GM21825 (cell line): ENCODE data around the gene DHDH.
"Not testable (repeated sequence)": the region's sequence is repeated elsewhere in the genome, so short reads cannot be mapped to it uniquely, and the experiment has no call there.

Experiments used
- ATAC-seq: cut with Tn5 transposase; IDR thresholded peaks from one replicate; pipeline ENCODE4 v1.9.1; 2021; ENCODE audit warnings: mild to moderate bottlenecking, moderate library complexity; ENCODE audit not compliant: unreplicated experiment

Gene DHDH

DNA sequence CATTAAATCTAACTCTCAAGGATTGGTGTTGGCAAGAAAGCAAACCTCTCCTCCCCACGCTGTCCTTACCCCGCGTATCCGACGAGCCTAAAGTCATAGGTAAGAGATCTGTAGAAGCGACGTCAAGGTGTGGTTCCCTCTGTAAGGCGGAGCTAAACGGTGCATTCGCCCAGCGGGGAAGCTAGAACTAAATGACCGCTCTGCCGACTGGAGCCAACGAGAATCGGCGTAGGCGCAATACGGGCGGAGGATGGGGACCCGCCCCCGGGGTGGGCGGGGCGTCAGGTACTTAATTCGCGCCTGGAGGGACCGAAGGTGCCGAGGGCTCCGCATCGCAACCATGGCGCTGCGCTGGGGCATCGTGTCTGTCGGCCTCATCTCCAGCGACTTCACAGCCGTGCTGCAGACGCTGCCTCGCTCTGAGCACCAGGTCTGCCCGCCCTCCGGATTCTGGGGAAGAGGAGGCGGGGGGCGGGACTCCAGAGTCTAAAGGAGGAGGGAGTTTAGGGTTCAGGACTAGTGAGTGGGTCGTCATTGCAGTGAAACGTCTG lies at the start of gene DHDH:
Gene DHDH (plus strand): TSS at position 318 of the 551 bp plus-strand sequence. CDS start 23 bp downstream, at position 341.
- ATAC-seq: peak; percentile 74

DNA sequence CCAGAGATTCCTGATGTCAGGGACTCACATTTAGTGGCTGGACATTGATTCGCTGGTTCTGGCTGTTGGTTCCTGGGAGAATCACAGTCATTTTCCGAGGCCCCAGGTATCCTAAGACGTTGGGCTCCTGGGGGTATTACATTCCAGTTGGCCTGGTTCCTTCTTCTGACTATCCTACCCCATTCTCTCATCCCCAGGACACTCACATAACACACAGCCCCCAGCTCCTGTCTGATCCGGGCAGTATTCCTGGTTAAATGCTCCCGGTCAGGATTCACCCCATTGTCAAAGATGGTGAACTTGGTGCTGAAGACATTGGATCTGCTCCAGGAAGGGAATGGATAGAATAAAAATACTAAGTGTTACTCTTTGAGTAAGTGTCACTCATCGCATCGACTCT lies 49.8 kb upstream of the DHDH start:
- ATAC-seq: no peak

DNA sequence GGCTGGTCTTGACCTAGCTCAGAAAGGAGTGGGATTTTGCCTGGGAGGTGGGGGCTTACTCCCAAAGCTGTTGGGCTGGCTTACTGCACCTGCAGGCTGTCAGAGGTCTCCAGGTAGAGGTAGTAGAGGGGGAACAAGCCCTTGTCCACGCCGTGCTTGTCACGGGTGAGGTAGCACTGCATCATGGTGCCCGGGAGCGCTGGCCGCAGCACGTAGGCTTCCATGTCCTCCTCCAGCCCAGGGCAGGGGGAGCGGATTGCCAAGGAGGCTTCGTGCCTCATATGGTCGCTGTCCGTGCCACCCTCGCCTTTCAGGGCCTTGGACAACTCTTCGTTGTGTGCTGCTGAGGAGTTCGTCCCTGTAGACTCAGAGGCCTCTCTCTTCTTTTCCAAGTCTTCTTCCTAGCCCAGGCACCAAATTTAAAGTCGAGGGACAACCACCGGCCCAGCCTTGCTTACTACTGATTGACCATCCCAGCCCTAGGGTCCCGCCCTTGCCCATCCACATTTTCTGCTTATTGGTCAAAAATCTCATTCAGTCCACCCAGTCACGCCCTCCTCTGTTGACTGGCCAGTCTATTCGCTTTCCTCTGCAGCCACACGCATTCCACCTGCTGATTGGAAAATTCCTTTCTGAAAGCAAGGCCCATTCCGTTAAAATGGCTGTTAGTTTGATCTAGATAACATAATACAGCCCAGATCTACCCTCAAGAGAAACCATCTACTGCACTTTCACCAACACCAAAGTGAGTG lies 45.5 kb upstream of the DHDH start:
- ATAC-seq: no peak

DNA sequence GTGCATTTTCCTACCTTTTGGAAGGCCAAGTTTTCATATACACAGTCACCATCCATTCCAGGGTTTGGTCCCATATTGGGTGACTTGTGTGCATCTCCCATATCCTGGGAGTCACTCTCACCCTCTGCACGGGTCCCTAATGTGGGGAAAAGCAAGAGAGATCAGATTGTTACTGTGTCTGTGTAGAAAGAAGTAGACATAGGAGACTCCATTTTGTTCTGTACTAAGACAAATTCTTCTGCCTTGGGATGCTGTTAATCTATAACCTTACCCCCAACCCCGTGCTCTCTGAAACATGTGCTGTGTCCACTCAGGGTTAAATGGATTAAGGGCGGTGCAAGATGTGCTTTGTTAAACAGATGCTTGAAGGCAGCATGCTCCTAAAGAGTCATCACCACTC lies 44.0 kb upstream of the DHDH start:
- ATAC-seq: not testable (repeated sequence)

DNA sequence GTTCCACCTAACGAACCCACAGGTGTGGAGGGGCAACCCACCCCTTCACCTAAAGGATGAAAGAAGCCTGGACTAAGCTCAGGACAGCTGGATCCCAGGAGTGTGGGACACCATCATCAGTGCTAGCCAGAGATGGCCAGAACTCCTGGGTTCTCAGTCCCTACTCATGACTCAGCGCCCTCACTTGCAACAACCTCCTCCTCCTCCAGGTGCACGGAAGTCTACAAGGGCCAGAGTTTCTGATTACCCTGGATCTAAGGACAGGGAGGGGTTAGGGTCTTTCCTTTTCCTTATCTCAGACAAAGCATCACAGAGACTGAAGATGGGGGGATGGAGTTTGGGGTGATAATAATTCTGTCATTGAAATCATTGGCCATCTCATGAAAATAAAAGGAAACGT lies 42.9 kb upstream of the DHDH start:
- no peak for ATAC-seq

DNA sequence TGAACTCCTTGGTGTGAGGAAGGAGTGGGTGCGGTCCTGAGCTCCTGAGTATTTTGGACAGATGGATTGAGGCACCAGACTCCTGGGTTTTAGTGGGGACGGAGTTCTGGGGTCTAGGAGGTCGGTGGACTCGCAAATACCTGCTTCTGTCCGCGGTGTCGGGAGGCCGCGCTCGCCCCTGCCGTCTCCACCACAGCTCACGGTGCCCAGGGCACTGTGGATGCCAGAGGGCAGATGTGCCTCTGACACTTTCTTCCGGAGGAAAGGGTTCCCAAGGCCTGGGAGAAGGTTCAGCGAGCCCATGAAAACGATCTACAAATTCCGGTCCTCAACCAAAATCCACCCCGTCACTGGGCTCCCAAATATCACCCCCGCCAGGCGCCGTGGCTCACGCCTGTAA lies 38.3 kb upstream of the DHDH start:
- no peak for ATAC-seq

DNA sequence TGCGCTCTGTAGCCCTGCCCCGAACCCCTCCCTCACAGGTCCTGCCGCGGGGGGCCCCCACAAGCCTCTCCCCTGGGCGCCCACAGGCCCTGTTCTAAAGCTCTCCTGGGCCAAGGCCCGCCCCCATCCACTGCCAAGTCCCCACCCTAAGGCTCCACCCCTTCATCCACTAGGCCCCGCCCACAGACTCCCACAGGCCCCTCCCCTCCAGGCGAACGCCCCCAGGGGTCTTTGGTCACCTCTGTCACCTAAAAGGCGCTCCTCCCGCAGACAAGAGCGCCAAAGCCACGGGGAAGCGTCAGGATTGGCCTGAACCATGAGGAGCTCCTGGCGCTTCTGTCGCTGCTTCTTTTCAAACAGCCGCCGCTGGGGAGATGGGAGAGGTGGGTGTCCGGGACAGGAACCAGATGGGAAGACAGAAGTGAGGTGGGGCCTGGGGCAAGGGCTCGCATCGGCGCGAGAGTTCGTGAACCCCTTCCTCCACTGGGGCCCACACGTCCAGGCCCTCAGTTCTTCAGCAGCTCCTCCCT lies 37.2 kb upstream of the DHDH start:
- ATAC-seq: no peak

DNA sequence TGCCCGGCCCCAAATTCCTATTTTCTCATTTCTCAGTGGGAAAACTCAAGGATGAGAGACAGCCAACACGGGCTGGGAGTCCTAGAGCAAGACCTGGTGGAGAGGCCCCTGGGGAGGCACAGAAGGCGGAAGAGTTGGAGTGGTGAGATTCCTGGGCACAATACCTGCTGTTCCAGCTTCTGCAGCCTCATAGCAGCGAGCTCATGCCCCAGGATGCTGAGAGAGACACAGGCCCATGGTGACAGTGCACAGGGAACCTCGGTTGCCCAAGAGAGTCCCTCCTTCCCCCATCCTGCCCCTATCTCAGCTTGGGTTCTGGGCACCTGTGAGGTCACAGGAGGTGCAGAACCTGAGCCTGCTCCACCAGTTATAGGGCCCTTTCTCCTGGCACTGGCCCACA lies 36.3 kb upstream of the DHDH start:
- no peak for ATAC-seq

DNA sequence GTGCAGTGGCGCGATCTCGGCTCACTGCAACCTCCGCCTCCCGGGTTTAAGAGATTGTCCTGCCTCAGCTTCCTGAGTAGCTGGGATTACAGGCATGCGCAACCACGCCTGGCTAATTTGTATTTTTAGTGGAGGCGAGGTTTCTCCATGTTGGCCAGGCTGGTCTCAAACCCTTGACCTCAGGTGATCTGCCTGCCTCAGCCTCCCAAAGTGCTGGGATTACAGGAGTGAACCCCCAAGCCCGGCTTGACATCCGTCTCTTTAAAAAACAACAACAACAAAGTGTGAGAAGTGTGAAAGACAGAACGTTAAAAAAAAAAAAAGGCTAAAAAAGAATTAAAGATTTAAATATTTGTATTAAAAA lies 34.1 kb upstream of the DHDH start:
- not testable (repeated sequence) for ATAC-seq

DNA sequence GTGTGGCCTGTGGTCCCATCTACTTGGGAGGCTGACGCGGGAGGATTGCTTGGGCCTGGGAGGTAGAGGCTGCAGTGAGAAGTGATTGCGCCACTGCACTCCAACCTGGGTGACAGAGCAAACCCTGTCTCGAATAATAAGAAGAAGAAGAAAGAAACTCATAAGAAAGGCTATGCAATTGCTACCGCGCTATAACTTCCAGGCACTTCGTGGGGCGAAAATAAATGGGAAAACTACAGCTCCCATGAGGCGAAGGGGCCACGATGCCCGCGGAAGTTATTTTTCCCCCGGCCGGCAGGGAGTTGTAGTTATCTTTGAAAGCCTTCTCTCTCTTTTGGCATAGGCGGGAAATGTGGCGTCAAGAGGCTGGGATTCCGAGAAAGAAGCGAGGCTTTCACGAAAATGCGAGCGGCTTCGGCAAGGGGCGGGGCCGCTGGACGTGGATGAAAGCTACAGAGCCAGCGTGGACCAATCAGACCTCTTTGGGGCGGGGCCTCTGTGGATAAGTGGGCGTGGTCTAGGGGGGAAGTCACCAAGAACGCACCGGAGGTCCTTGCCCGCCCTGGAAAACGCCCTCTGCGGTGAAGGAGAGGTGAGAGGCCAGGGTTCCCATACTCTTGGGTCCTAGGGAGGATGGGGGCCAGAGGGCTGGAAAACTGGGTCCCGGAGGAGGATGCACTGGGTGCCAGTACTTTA lies 33.6 kb upstream of the DHDH start, which contains the start of gene NUCB1:
Gene NUCB1 (plus strand): TSS at position 532 of the 696 bp plus-strand sequence. CDS start 485 bp downstream, outside the sequence.
- ATAC-seq: peak; percentile 81

DNA sequence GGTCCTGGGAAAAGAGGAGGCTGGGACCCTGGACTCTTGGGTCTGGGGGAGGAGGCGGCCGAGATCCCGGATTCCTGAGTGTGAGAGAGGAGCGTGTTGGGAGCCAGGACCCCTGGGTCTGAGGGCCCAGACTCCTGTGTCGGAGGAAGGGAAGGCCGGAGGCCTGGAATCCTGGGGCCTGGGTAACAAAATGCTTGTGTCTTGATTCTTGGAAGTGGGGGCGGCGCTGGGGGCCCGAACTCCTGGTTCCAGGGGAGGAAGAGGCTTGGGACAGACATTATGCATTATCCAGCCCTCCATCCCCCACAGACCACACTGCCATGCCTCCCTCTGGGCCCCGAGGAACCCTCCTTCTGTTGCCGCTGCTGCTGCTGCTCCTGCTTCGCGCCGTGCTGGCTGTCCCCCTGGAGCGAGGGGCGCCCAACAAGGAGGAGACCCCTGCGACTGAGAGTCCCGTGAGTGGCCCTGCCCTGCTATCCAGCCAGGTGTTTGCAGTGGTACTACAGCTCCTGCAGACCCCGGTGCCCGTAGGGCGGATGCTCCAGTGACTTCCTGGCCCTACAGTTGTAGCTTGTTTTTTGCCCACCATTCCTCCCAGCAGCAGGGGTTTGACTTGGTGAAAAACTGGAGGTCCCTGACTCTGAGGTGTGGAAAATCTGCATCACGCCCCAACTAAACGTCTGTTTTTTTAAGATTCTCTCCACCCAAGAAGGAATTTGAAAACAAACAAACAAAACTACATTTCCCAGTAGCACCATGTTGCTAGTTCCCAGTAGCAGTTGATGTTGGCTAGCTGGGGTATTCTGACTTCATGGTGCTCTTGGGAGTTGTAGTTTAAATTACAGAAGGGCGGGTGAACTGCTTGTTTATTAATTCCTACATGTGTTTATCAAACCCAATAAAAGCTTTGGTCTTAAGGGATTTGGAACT lies 32.8 kb upstream of the DHDH start:
- ATAC-seq: no peak

DNA sequence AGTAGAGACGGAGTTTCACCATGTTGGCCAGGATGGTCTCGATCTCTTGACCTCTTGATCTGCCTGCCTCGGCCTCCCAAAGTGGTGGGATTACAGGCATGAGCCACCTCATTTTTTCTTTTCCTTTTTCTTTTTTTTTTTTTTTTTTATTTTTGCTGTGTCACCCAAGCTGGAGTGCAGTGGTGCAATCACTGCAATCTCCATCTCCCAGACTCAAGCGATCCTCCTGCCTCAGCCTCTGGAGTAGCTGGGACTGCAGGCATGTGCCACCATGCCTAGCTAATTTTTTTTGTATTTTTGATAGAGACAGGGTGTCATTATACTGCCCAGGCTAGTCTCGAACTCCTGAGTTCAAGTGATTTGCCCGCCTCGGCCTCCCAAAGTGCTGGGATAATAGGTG lies 31.2 kb upstream of the DHDH start:
- ATAC-seq: not testable (repeated sequence)

DNA sequence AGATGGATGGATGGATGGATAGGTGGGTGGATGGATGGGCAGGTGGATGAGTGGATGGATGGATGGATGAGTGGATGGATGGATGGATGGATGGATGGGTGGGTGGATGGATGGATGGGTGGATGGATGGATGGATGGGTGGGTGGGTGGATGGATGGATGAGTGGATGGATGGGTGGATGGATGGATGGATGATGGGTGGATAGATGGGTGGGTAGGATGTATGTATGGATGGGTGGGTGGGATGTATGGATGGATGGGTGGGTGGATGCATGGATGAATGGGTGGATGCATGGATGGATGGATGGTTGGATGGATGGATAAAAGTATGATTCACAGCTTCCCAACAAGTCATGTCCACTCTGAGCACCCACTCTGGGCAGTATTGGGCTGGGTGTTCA lies 29.7 kb upstream of the DHDH start:
- ATAC-seq: not testable (repeated sequence)

DNA sequence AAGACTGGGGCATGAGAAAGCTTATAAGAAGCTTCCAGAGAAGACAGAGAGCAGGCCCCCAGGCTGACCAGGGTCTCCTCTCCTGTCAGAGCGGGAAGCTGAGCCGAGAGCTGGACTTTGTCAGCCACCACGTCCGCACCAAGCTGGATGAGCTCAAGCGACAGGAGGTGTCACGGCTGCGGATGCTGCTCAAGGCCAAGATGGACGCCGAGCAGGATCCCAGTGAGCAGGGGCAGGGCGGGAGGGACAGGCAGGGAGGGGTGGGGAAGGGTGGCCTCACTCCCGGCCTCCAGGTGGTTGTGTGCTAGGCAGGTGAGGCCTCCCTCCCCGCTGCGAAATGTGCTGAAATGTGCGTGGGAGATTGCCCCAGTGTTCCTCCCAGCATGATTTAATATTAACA lies 27.8 kb upstream of the DHDH start:
- ATAC-seq: no peak

DNA sequence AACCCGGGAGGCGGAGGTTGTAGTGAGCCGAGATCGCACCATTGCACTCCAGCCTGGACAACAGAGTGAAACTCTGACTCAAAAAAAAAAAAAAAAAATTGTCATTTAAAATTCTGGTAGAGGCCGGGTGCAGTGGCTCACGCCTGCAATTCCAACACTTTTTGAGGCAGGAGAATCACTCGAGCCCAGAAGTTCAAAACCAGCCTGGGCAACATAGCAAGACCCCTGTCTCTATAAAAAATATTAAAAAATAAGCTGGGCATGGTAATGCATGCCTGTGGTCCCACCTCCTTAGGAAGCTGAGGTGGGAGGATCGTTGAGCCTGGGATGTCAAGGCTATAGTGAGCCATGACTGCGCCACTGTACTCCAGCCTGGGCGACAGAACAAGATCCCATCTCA lies 27.2 kb upstream of the DHDH start:
- no peak for ATAC-seq

DNA sequence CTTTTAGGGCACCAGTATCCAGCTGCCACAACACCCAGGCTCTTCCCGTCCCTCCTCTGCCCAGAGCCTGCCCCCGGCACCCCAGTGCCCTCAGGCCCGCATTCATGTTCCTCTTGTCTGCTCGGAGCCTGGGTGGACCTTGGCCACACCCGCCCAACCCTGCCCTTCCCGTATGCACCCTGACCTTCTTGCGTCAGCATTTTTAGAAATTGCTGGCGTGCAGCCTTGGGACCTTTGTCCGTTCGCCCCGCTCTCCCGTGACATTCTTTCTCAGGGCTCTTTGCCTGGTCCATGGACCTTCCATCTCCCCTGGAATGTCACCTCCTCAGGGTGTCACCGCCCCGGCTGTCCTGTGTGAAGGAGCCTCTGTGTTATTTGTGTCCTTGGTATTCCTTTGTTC lies 25.8 kb upstream of the DHDH start:
- no peak for ATAC-seq

DNA sequence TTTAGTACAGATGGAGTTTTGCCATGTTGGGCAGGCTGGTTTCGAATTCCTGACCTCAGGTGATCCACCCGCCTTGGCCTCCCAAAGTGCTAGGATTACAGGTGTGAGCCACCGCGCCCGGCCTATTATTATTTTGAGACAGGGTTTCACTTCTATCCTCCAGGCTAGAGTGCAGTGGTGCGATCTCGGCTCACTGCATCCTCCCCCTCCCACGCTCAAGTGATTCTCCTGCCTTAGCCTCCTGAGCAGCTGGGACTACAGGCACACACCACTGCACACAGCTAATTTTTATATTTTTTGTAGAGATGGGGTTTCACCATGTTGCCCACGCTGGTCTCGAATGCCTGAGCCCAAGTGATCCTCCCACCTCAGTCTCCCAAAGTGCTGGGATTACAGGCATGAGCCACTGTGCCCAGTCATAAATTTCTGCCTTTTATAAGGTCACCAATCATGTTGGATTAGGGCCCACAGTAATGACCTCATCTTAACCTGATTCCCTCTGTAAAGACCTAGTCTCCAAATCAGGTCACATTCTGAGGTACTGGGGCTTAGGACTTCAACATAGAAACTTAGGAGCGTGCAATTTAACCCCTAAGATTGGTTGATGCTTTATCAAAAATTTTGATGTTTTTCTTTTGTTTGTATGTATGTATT lies 23.9 kb upstream of the DHDH start:
- not testable (repeated sequence) for ATAC-seq

DNA sequence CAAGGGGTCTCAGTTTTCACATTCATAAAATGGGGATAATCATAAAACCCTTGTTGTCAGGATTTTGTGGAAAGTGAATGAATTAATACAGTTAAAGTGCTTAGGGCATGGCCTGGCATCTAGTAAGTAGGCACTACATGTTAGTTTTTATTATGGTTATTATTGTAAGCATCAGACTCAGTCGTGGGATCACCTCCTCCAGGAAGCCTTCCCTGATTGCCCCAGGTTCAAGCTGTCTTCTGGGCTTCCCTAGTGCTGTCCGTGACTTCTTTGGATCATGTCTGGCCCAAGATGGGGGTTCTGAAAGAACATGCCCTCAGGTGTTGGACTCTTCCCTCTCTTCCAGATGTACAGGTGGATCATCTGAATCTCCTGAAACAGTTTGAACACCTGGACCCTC lies 22.7 kb upstream of the DHDH start:
- ATAC-seq: no peak

DNA sequence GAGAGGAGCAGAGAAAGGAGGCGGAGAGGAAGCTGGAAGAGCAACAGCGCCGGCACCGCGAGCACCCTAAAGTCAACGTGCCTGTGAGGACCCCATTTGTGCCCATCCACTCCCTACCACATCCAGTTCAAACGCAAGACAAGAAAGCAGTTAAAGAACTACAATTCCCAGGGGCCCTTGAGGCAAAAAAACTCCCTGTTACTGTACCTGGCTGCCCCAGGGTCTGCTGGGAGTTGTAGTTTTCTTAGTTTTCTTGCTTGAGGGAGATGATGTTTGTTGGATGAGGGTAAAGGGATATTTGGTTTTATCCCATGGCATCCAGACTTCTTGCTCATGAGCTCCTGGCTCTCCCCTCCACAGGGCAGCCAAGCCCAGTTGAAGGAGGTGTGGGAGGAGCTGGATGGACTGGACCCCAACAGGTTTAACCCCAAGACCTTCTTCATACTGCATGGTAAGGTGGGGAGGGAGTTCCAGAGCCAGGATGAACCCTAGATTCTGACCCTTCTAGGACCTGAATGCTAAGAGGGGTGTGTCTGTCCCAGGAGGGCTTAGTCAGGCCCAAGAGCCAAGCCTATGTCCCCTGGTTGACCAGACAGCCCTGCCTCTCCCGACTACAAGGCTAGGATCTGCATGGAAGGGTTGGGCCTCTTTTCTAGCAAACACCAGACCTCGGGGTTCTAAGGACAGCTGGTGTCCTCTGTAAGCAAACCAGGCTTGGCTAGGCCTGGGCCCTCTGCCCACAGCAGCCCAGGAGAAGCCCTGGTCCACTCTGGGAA lies 20.2 kb upstream of the DHDH start:
- ATAC-seq: no peak

DNA sequence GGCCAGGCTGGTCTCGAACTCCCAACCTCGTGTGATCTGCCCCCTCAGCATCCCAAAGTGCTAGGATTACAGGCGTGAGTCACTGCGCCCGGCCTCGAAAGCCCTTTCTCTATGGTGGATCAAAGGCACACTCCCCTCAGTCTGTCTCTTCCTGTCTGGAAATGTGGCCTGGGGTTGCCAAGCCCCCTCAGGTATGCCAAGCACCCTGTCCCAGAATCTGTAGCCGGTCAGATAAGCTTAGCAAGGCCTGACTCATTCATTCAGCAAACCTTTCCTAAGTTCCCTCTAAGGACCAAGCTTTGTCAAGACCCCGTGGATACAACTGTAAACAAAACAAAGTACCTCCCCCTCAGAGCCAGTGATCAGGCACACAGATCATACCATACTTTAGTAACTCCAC lies 19.3 kb upstream of the DHDH start:
- ATAC-seq: no peak
